HCT116 (cell line): ENCODE measurements around the gene STARD3NL. TPM values are rescaled to one million over a fixed set of nuclear protein-coding genes. Genes with fewer than 3 reads are reported as not detected.

Experiments used
- ATAC-seq: fragments of 200-7000 bp; cut with Tn5 transposase; 2 replicates; pipeline ENCODE4 v1.9.1; 2020; ENCODE audit warnings: mild to moderate bottlenecking, moderate library complexity
- BruUV-seq: library from RNA; stranded (reverse); fragments of 400-500 nt; replicated peaks from 2 replicates; lab custom pipeline; 2021; lab: Mats Ljungman, UMichigan
- CTCF ChIA-PET: fragments of 300-600 bp; sonication (Branson Sonifier 250); formaldehyde crosslinking; loops from one replicate; lab custom pipeline; 2021; ENCODE audit warnings: antibody characterized with exemption; lab: Charles Lee
- POLR2A ChIA-PET: fragments of 300-600, 350-600 bp; sonication (Branson Sonifier 250); formaldehyde crosslinking; loops from one replicate; lab custom pipeline; 2021; ENCODE audit warnings: antibody characterized with exemption; lab: Charles Lee
- RAD21 ChIA-PET, 2 experiments: fragments of 300-600 bp; sonication (Branson Sonifier 250); formaldehyde crosslinking; loops; one replicate each; lab custom pipeline; 2023; ENCODE audit warnings: low total read pairs in 2 of 2; ENCODE audit not compliant: uncharacterized antibody in 2 of 2, unreplicated experiment in 2 of 2, low non-redundant PET in 1 of 2; lab: Charles Lee
- DNase-seq: peaks from one replicate; pipeline ENCODE4 v3.0.0-alpha.2; 2010; ENCODE audit warnings: low read depth, low spot score
- H2AFZ ChIP-seq: fragments of 200-600 bp; shearing (Covaris generic), sonication (generic); 2 replicates; pipeline ENCODE4 v1.6.1; 2017; ENCODE audit warnings: low read depth, mixed run types, mixed read lengths, antibody characterized with exemption, low read length; ENCODE audit not compliant: poor library complexity, severe bottlenecking
- H3K27ac ChIP-seq: 2 replicates; pipeline ENCODE4 v1.5.1; 2012; ENCODE audit warnings: low read depth, low read length
- H3K27me3 ChIP-seq: fragments of 200-600 bp; sonication (generic); 2 replicates; pipeline ENCODE4 v1.6.1; 2016; ENCODE audit warnings: mixed run types, low read length, mixed read lengths; ENCODE audit not compliant: insufficient read depth
- H3K36me3 ChIP-seq, 2 experiments: fragments of 200-500 bp in 1 of 2; fragments of 200-600 bp in 1 of 2; sonication (Bioruptor generic) in 1 of 2; sonication (generic) in 1 of 2; 2 replicates each; pipeline versions ENCODE4 v1.5.1 to v1.6.1; 2014 to 2016; ENCODE audit warnings: low read length in 2 of 2, inconsistent platforms in 1 of 2, mixed read lengths in 1 of 2, mixed run types in 1 of 2; ENCODE audit not compliant: insufficient read depth in 2 of 2, control insufficient read depth in 1 of 2
- H3K4me1 ChIP-seq, 2 experiments: fragments of 200-600 bp in 1 of 2; sonication (generic) in 1 of 2; 2 replicates each; pipeline versions ENCODE4 v1.5.1 to v1.6.1; 2012 to 2017; ENCODE audit warnings: low read length in 2 of 2, inconsistent platforms in 1 of 2, mild to moderate bottlenecking in 1 of 2, mixed read lengths in 1 of 2, mixed run types in 1 of 2, moderate library complexity in 1 of 2; ENCODE audit not compliant: insufficient read depth in 2 of 2, control insufficient read depth in 1 of 2
- H3K4me2 ChIP-seq: fragments of 200-600 bp; sonication (generic); 2 replicates; pipeline ENCODE4 v1.6.1; 2017; ENCODE audit warnings: mixed run types, low read length, mixed read lengths
- H3K4me3 ChIP-seq, 2 experiments: fragments of 200-600 bp in 1 of 2; sonication (generic) in 1 of 2; replicated peaks in 1 of 2; 2 replicates each; pipeline ENCODE4 v1.5.1; 2011 to 2016; ENCODE audit warnings: low read length in 2 of 2, control low read depth in 1 of 2, low read depth in 1 of 2, mild to moderate bottlenecking in 1 of 2, mixed read lengths in 1 of 2, mixed run types in 1 of 2
- H3K79me2 ChIP-seq: fragments of 200-600 bp; sonication (generic); 2 replicates; pipeline ENCODE4 v1.6.1; 2017; ENCODE audit warnings: mild to moderate bottlenecking, mixed run types, low read length, moderate library complexity, mixed read lengths; ENCODE audit not compliant: insufficient read depth
- H3K9ac ChIP-seq: fragments of 200-600 bp; sonication (generic); 2 replicates; pipeline ENCODE4 v1.6.1; 2016; ENCODE audit warnings: low read length, mixed read lengths
- H3K9me2 ChIP-seq: fragments of 200-600 bp; sonication (generic), shearing (Covaris generic); 2 replicates; pipeline ENCODE4 v1.6.1; 2017; ENCODE audit warnings: mixed run types, mild to moderate bottlenecking, moderate library complexity; ENCODE audit not compliant: insufficient read depth
- H3K9me3 ChIP-seq, 2 experiments: fragments of 200-500 bp in 1 of 2; fragments of 200-600 bp in 1 of 2; sonication (Bioruptor generic) in 1 of 2; sonication (generic) in 1 of 2; 2 replicates each; pipeline ENCODE4 v1.6.1; 2014 to 2017; ENCODE audit warnings: low read length in 2 of 2, mixed read lengths in 2 of 2, inconsistent platforms in 1 of 2, low read depth in 1 of 2, mild to moderate bottlenecking in 1 of 2, mixed run types in 1 of 2, moderate library complexity in 1 of 2; ENCODE audit not compliant: control insufficient read depth in 1 of 2, insufficient read depth in 1 of 2
- H4K20me1 ChIP-seq: fragments of 200-600 bp; sonication (generic), shearing (Covaris generic); 2 replicates; pipeline ENCODE4 v1.6.1; 2017; ENCODE audit warnings: mixed run types, mild to moderate bottlenecking, moderate library complexity; ENCODE audit not compliant: insufficient read depth
- ATF3 ChIP-seq: IDR thresholded peaks from 2 replicates; pipeline ENCODE4 v1.6.1; 2012
- CBX3 ChIP-seq: IDR thresholded peaks from 2 replicates; pipeline ENCODE4 v1.6.1; 2012; ENCODE audit warnings: low read depth
- CEBPB ChIP-seq: IDR thresholded peaks from 2 replicates; pipeline ENCODE4 v1.6.1; 2012; ENCODE audit warnings: low read depth
- CTCF ChIP-seq, 3 experiments: fragments of 200-600 bp in 1 of 3; sonication (generic) in 1 of 3; IDR thresholded peaks in 2 of 3; conservative IDR thresholded peaks in 1 of 3; 2 replicates each; pipeline ENCODE4 v1.5.1; 2012 to 2017; ENCODE audit warnings: low read depth in 2 of 3, low read length in 2 of 3, antibody characterized with exemption in 1 of 3, borderline replicate concordance in 1 of 3, control low read depth in 1 of 3, mild to moderate bottlenecking in 1 of 3, mixed read lengths in 1 of 3, mixed run types in 1 of 3, moderate library complexity in 1 of 3; ENCODE audit not compliant: insufficient read depth in 1 of 3
- EGR1 ChIP-seq: IDR thresholded peaks from 2 replicates; pipeline ENCODE4 v1.6.1; 2012; ENCODE audit warnings: low read depth
- ELF1 ChIP-seq: IDR thresholded peaks from 2 replicates; pipeline ENCODE4 v1.6.1; 2012; ENCODE audit warnings: low read depth, borderline replicate concordance
- EZH2phosphoT487 ChIP-seq: fragments of 200-600 bp; IDR thresholded peaks from 2 replicates; pipeline ENCODE4 v1.6.1; 2018; ENCODE audit warnings: antibody characterized with exemption, borderline replicate concordance
- FOSL1 ChIP-seq: IDR thresholded peaks from 2 replicates; pipeline ENCODE4 v1.6.1; 2012; ENCODE audit warnings: low read depth
- MAX ChIP-seq: IDR thresholded peaks from 2 replicates; pipeline ENCODE4 v1.6.1; 2012
- POLR2A ChIP-seq: IDR thresholded peaks from 2 replicates; pipeline ENCODE4 v1.7.0; 2011; ENCODE audit warnings: borderline replicate concordance; ENCODE audit not compliant: insufficient read depth, insufficient read length; ENCODE audit errors: extremely low read depth
- POLR2AphosphoS5 ChIP-seq: IDR thresholded peaks from 2 replicates; pipeline ENCODE4 v1.6.1; 2011; ENCODE audit warnings: mild to moderate bottlenecking, low read depth, low read length, moderate library complexity
- REST ChIP-seq: IDR thresholded peaks from 2 replicates; pipeline ENCODE4 v1.6.1; 2012; ENCODE audit warnings: low read depth
- SIN3A ChIP-seq: IDR thresholded peaks from 2 replicates; pipeline ENCODE4 v1.6.1; 2012; ENCODE audit warnings: low read depth
- SP1 ChIP-seq: IDR thresholded peaks from 2 replicates; pipeline ENCODE4 v1.6.1; 2012; ENCODE audit warnings: low read depth
- SRF ChIP-seq: IDR thresholded peaks from 2 replicates; pipeline ENCODE4 v1.6.1; 2012; ENCODE audit warnings: low read depth
- TCF7L2 ChIP-seq: IDR thresholded peaks from 2 replicates; pipeline ENCODE4 v1.7.0; 2011; ENCODE audit warnings: borderline replicate concordance, inconsistent platforms; ENCODE audit not compliant: insufficient read depth, insufficient read length; ENCODE audit errors: extremely low read depth
- YY1 ChIP-seq: IDR thresholded peaks from 2 replicates; pipeline ENCODE4 v1.6.1; 2011; ENCODE audit warnings: low read length, low read depth, moderate library complexity, mild to moderate bottlenecking; ENCODE audit not compliant: insufficient replicate concordance; ENCODE audit errors: extremely low read depth
- ZBTB33 ChIP-seq: IDR thresholded peaks from 2 replicates; pipeline ENCODE4 v1.6.1; 2011; ENCODE audit warnings: mild to moderate bottlenecking, low read length, moderate library complexity; ENCODE audit not compliant: insufficient replicate concordance; ENCODE audit errors: extremely low read depth
- ZFX ChIP-seq: fragments of 450-650 bp; IDR thresholded peaks from 2 replicates; pipeline ENCODE4 v1.6.1; 2017
- intact Hi-C: fragments of 100-400 bp; cut with micrococcal nuclease; formaldehyde crosslinking; loops from 2 replicates; pipeline ENCODE4 v1.10.0; 2022
- total RNA-seq: library from RNA; stranded (reverse); gene quantifications from one replicate; pipeline ENCODE4 v1.2.1, GENCODE V29; 2021; ENCODE audit not compliant: unreplicated experiment

The STARD3NL gene
- total RNA-seq, 1 experiment from 2014 or later: 32.0 TPM

GRCh38 chr7:38198366-38198765, 20.3 kb downstream of the STARD3NL start:
- no peak overlapping the region for H3K27ac ChIP-seq
- H3K36me3 ChIP-seq: no peaks in the 10 kb centered on the region
- H3K79me2 ChIP-seq: peaks cover 32% of the 10 kb centered on the region
- H3K9ac ChIP-seq: no peak overlapping the region
- RAD21 ChIA-PET: no interaction called here
- H3K9me3 ChIP-seq: no peaks in the 10 kb centered on the region
- BruUV-seq: no TSS peak
- no peaks in the 10 kb centered on the region for H3K27me3 ChIP-seq
- intact Hi-C loops: no loop called here
- 0 out of 2 replicates have a peak, but pooled peaks cover 6% of the 10 kb centered on the region for H4K20me1 ChIP-seq
- H2AFZ ChIP-seq: no peak overlapping the region
- POLR2A ChIA-PET: no interaction called here
- no peaks in the 10 kb centered on the region for H3K4me1 ChIP-seq
- H3K4me3 ChIP-seq: no peak overlapping the region
- H3K9me2 ChIP-seq: no peaks in the 10 kb centered on the region
- TF ChIP-seq ATF3 (no peak), CBX3 (no peak), MAX (no peak), TCF7L2 (no peak), SIN3A (no peak), SP1 (no peak), YY1 (no peak), ZBTB33 (no peak), POLR2A (no peak), FOSL1 (no peak), SRF (no peak), ELF1 (no peak), EZH2phosphoT487 (no peak), POLR2AphosphoS5 (no peak), ZFX (no peak), CEBPB (no peak), EGR1 (no peak), CTCF (IDR thresholded peaks at IDR 0.05 in 2 of 3, conservative IDR thresholded peaks at IDR 0.05 in 1 of 3; ENCODE audit: borderline replicate concordance in 1 of 3, insufficient read depth in 1 of 3, low read depth in 2 of 3, low read length in 2 of 3) (no peak), REST (no peak)
- no peak for ATAC-seq
- DNase-seq: no peak
- no peak overlapping the region for H3K4me2 ChIP-seq
- CTCF ChIA-PET: interaction anchor here (1.2 kb wide), 1 partner anchor 17 kb away, joined by 5 read pairs; no protein-coding TSS in a partner anchor
